Measurements from ENCODE around the gene GADD45G. TPM values are rescaled to one million over a fixed set of nuclear protein-coding genes. Genes with fewer than 3 reads are reported as not detected.

The GADD45G gene
- total RNA-seq, 1 experiment from 2014 or later, result 0.39 TPM

GRCh38 chr9:89601306-89601705, 3.5 kb upstream of the GADD45G start:
- Histone ChIP-seq H3K4me1 (ENCODE audit: insufficient read depth, low read length, poor library complexity, severe bottlenecking) (peaks cover 32% of the 10 kb centered on the region), H3K4me3 (ENCODE audit: low read depth, low read length, poor library complexity, severe bottlenecking) (no peak overlapping the region), H3K9me3 (ENCODE audit: low read depth, low read length, poor library complexity, severe bottlenecking) (no peaks in the 10 kb centered on the region), H3K36me3 (ENCODE audit: insufficient read depth, low read length, poor library complexity, severe bottlenecking) (no peaks in the 10 kb centered on the region), H3K27ac (ENCODE audit: low read depth, low read length, poor library complexity, severe bottlenecking) (no peak overlapping the region), H3K27me3 (replicated peaks; ENCODE audit: insufficient read depth, low read depth, low read length, poor library complexity) (peaks cover 38% of the 10 kb centered on the region)
- ChIA-PET POLR2A (ENCODE audit: low non-redundant PET) (no interaction called here), CTCF (interaction anchor here (2.8 kb wide), 1 partner anchor 501 kb away, joined by 22 read pairs; no protein-coding TSS in a partner anchor)
- intact Hi-C loops (cut with micrococcal nuclease; ENCODE audit: unreplicated experiment), result loop anchor here (5.0 to 10.0 kb wide), 3 partner anchors 183 to 1266 kb away; no protein-coding TSS in a partner anchor
- no TSS peak for BruUV-seq (replicated peaks)
- DNase-seq (ENCODE audit: low spot score), result no peak
- TF ChIP-seq CTCF (conservative IDR thresholded peaks at IDR 0.05; ENCODE audit: low read depth, low read length) (no peak), EZH2 (IDR thresholded peaks at IDR 0.05; ENCODE audit: borderline replicate concordance, low read depth, low read length, poor library complexity, severe bottlenecking) (no peak)

- no peaks in the 10 kb centered on the region for H3K36me3 ChIP-seq (ENCODE audit: insufficient read depth, low read length, poor library complexity, severe bottlenecking)
- peaks cover 40% of the 10 kb centered on the region for H3K27me3 ChIP-seq (replicated peaks; ENCODE audit: insufficient read depth, low read depth, low read length, poor library complexity)
- CTCF ChIA-PET, result interaction anchor here (2.3 to 2.8 kb wide), 2 partner anchors 497 to 500 kb away, joined by 22 to 33 read pairs; no protein-coding TSS in a partner anchor
- DNase-seq (ENCODE audit: low spot score), result no peak
- intact Hi-C loops (cut with micrococcal nuclease; ENCODE audit: unreplicated experiment), result loop anchor here (5.0 to 10.0 kb wide), 3 partner anchors 183 to 1265 kb away; no protein-coding TSS in a partner anchor
- no peaks in the 10 kb centered on the region for H3K9me3 ChIP-seq (ENCODE audit: low read depth, low read length, poor library complexity, severe bottlenecking)
- no peak overlapping the region for H3K4me3 ChIP-seq (ENCODE audit: low read depth, low read length, poor library complexity, severe bottlenecking)
- H3K27ac ChIP-seq (ENCODE audit: low read depth, low read length, poor library complexity, severe bottlenecking), result no peak overlapping the region
- peaks cover 32% of the 10 kb centered on the region for H3K4me1 ChIP-seq (ENCODE audit: insufficient read depth, low read length, poor library complexity, severe bottlenecking)
- POLR2A ChIA-PET (ENCODE audit: low non-redundant PET), result no interaction called here
- no TSS peak for BruUV-seq (replicated peaks)
- TF ChIP-seq EZH2 (IDR thresholded peaks at IDR 0.05; ENCODE audit: borderline replicate concordance, low read depth, low read length, poor library complexity, severe bottlenecking) (no peak), CTCF (conservative IDR thresholded peaks at IDR 0.05; ENCODE audit: low read depth, low read length) (no peak)
Observed at GRCh38 chr9:89601856-89602562, 2.8 kb upstream of the GADD45G start.

- intact Hi-C loops (cut with micrococcal nuclease; ENCODE audit: unreplicated experiment), result loop anchor here (1.0 to 10.0 kb wide), 4 partner anchors 182 to 1264 kb away; no protein-coding TSS in a partner anchor
- Histone ChIP-seq H3K4me3 (ENCODE audit: low read depth, low read length, poor library complexity, severe bottlenecking) (peak overlapping the region; percentile 45), H3K4me1 (ENCODE audit: insufficient read depth, low read length, poor library complexity, severe bottlenecking) (peaks cover 32% of the 10 kb centered on the region), H3K9me3 (ENCODE audit: low read depth, low read length, poor library complexity, severe bottlenecking) (no peaks in the 10 kb centered on the region), H3K27ac (ENCODE audit: low read depth, low read length, poor library complexity, severe bottlenecking) (no peak overlapping the region), H3K27me3 (replicated peaks; ENCODE audit: insufficient read depth, low read depth, low read length, poor library complexity) (peaks cover 43% of the 10 kb centered on the region), H3K36me3 (ENCODE audit: insufficient read depth, low read length, poor library complexity, severe bottlenecking) (no peaks in the 10 kb centered on the region)
- POLR2A ChIA-PET (ENCODE audit: low non-redundant PET), result interaction anchor here (0.6 kb wide), 1 partner anchor 392 kb away, joined by 6 read pairs; no protein-coding TSS in a partner anchor
- no TSS peak for BruUV-seq (replicated peaks)
- TF ChIP-seq EZH2 (IDR thresholded peaks at IDR 0.05; ENCODE audit: borderline replicate concordance, low read depth, low read length, poor library complexity, severe bottlenecking), result peak; percentile 3
- peak; percentile 95 for TF ChIP-seq CTCF (conservative IDR thresholded peaks at IDR 0.05; ENCODE audit: low read depth, low read length)
- peak; percentile 84 for DNase-seq (ENCODE audit: low spot score)
- CTCF ChIA-PET, result interaction anchor here (0.5 to 2.8 kb wide), 9 partner anchors 10 to 499 kb away, joined by 3 to 33 read pairs (median 6); no protein-coding TSS in a partner anchor
Observed at GRCh38 chr9:89602978-89603766, 1.6 kb upstream of the GADD45G start.

Measured in A673 (cell line).